H54 (cell line): ENCODE measurements around the gene SLC46A3.

Source experiments
- DNase-seq: peaks from one replicate; pipeline ENCODE4 v3.0.0; 2011; ENCODE audit warnings: low spot score, mixed read lengths; ENCODE audit not compliant: insufficient read length
- FAIRE-seq: peaks from 3 replicates; lab custom pipeline; 2011; peaks lifted over from hg19 to GRCh38; lab: Jason Lieb, UNC
- POLR2A ChIP-seq: IDR thresholded peaks from 2 replicates; pipeline ENCODE4 v1.6.1; 2011; ENCODE audit warnings: low read depth, mild to moderate bottlenecking, low read length

SLC46A3 gene

DNA sequence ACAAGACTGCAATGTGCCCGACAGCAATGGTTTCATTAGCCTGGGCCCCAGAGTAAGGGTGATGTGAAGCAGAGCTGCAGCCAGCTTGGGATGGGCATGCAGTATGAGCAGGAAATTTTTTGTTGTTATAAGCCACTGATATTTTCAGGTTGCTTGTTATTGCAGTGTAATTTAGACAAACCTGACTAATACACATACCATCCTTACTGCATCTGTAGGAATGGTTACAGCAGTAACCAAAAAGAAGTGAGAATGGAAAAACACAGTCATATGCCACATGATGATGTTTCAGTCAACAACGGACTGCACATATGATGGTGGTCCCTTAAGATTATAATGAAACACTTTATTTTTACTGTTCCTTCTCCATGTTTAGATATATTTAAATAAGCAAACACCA lies 68.5 kb downstream of the SLC46A3 start:
- no peak for TF ChIP-seq POLR2A
- FAIRE-seq (no peak), DNase-seq (no peak)
